OCI-LY7 (cell line): Measurements from ENCODE around the gene C15orf39. TPM values are rescaled to one million over a fixed set of nuclear protein-coding genes. Genes with fewer than 3 reads are reported as not detected.

Experiments used
- BruUV-seq: library from RNA; stranded (reverse); fragments of 400-500 nt; replicated peaks from 2 replicates; lab custom pipeline; 2021; lab: Mats Ljungman, UMichigan
- CTCF ChIA-PET: fragments of 300-600 bp; sonication (Branson Sonifier 250); formaldehyde crosslinking; loops from one replicate; lab custom pipeline; 2022; ENCODE audit warnings: antibody characterized with exemption; ENCODE audit not compliant: unreplicated experiment; lab: Charles Lee
- POLR2A ChIA-PET: fragments of 300-600 bp; sonication (Branson Sonifier 250); formaldehyde crosslinking; loops from one replicate; lab custom pipeline; 2022; ENCODE audit warnings: antibody characterized with exemption; lab: Charles Lee
- DNase-seq: peaks from one replicate; pipeline ENCODE4 v3.0.0-alpha.2; 2015; ENCODE audit warnings: low spot score
- H2AFZ ChIP-seq: fragments of 200-600 bp; sonication (generic), shearing (Covaris generic); 2 replicates; pipeline ENCODE4 v1.6.1; 2014; ENCODE audit warnings: mild to moderate bottlenecking, antibody characterized with exemption, low read length, moderate library complexity
- H3K27ac ChIP-seq: fragments of 200-600 bp; sonication (generic); 2 replicates; pipeline ENCODE4 v1.5.1; 2014; ENCODE audit warnings: mixed run types, low read depth, mild to moderate bottlenecking, moderate library complexity, low read length, inconsistent platforms; ENCODE audit not compliant: poor library complexity, severe bottlenecking
- H3K36me3 ChIP-seq: fragments of 200-600 bp; sonication (generic); 2 replicates; pipeline ENCODE4 v1.6.1; 2014; ENCODE audit warnings: mild to moderate bottlenecking, antibody characterized with exemption, low read length, moderate library complexity, mixed read lengths; ENCODE audit not compliant: insufficient read depth
- H3K4me1 ChIP-seq: fragments of 200-600 bp; sonication (generic); 2 replicates; pipeline ENCODE4 v1.5.1; 2014; ENCODE audit warnings: mild to moderate bottlenecking, low read length; ENCODE audit not compliant: insufficient read depth, poor library complexity, severe bottlenecking
- H3K4me2 ChIP-seq: fragments of 200-600 bp; sonication (generic); 2 replicates; pipeline ENCODE4 v1.6.1; 2014; ENCODE audit warnings: mild to moderate bottlenecking, low read length
- H3K4me3 ChIP-seq: fragments of 200-600 bp; sonication (generic); 2 replicates; pipeline ENCODE4 v1.5.1; 2014; ENCODE audit warnings: mild to moderate bottlenecking, low read depth, low read length; ENCODE audit not compliant: poor library complexity, severe bottlenecking
- H3K79me2 ChIP-seq: fragments of 200-600 bp; sonication (generic); 2 replicates; pipeline ENCODE4 v1.6.1; 2016; ENCODE audit warnings: low read depth, mild to moderate bottlenecking, low read length, moderate library complexity, mixed read lengths; ENCODE audit not compliant: insufficient read depth
- H3K9me2 ChIP-seq: fragments of 200-600 bp; sonication (generic); 2 replicates; pipeline ENCODE4 v1.6.1; 2016; ENCODE audit warnings: mild to moderate bottlenecking, low read length, mixed read lengths; ENCODE audit not compliant: insufficient read depth
- H3K9me3 ChIP-seq: fragments of 200-600 bp; sonication (generic); 2 replicates; pipeline ENCODE4 v1.6.1; 2014; ENCODE audit warnings: mild to moderate bottlenecking, mixed run types, low read length, mixed read lengths
- H4K20me1 ChIP-seq: fragments of 200-600 bp; sonication (generic); 2 replicates; pipeline ENCODE4 v1.6.1; 2014; ENCODE audit warnings: mild to moderate bottlenecking, antibody characterized with exemption, low read length, moderate library complexity, mixed read lengths; ENCODE audit not compliant: insufficient read depth
- CTCF ChIP-seq: fragments of 200-600 bp; sonication (generic); conservative IDR thresholded peaks from 2 replicates; pipeline ENCODE4 v1.5.1; 2014; ENCODE audit warnings: mild to moderate bottlenecking, antibody characterized with exemption, low read length, moderate library complexity, mixed read lengths
- EZH2phosphoT487 ChIP-seq: fragments of 200-600 bp; sonication (generic); IDR thresholded peaks from 2 replicates; pipeline ENCODE4 v1.6.1; 2018; ENCODE audit warnings: low read depth, borderline replicate concordance, mild to moderate bottlenecking, mixed run types, antibody characterized with exemption, low read length, moderate library complexity, mixed read lengths
- intact Hi-C: fragments of 100-400 bp; cut with micrococcal nuclease; formaldehyde crosslinking; loops from one replicate; pipeline ENCODE4 v1.10.0; 2022; ENCODE audit not compliant: unreplicated experiment
- total RNA-seq, 2 experiments: library from RNA; depleted of rRNA in 1 of 2; stranded (reverse); fragments of >200 nt in 1 of 2; shearing (Covaris generic) in 1 of 2; gene quantifications; 2 replicates each; pipeline ENCODE4 v1.2.3, GENCODE V29; 2014 to 2022

Gene C15orf39
- total RNA-seq, 2 experiments from 2014 or later: 26.5 to 50.2 TPM

DNA sequence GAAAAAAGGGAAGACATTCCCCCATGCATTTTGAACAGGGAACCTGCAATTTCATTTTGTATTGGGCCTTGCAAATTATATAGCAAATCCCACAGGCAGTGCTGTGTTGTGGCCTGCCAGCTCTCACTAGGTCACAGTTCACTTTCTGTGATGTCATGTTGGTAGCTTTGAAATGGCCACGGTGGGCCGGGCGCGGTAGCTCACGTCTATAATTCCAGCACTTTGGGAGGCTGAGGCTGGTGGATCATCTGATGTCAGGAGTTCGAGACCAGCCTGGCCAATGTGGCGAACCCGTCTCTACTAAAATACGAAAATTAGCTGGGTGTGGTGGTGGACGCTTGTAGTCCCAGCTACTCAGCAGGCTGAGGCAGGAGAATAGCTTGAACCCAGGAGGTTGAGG lies 27.0 kb upstream of the C15orf39 start:
- H3K4me2 ChIP-seq: no peak overlapping the region
- POLR2A ChIA-PET: no interaction called here
- intact Hi-C loops: no loop called here
- DNase-seq: no peak
- CTCF ChIA-PET: no interaction called here
- H2AFZ ChIP-seq: no peak overlapping the region
- no peaks in the 10 kb centered on the region for H3K4me1 ChIP-seq
- no peak overlapping the region for H3K27ac ChIP-seq
- H3K36me3 ChIP-seq: no peaks in the 10 kb centered on the region
- no peaks in the 10 kb centered on the region for H3K79me2 ChIP-seq
- BruUV-seq: no TSS peak
- H3K9me3 ChIP-seq: no peaks in the 10 kb centered on the region
- TF ChIP-seq EZH2phosphoT487 (no peak), CTCF (no peak)
- no peaks in the 10 kb centered on the region for H4K20me1 ChIP-seq
- H3K9me2 ChIP-seq: no peaks in the 10 kb centered on the region
- H3K4me3 ChIP-seq: no peak overlapping the region

DNA sequence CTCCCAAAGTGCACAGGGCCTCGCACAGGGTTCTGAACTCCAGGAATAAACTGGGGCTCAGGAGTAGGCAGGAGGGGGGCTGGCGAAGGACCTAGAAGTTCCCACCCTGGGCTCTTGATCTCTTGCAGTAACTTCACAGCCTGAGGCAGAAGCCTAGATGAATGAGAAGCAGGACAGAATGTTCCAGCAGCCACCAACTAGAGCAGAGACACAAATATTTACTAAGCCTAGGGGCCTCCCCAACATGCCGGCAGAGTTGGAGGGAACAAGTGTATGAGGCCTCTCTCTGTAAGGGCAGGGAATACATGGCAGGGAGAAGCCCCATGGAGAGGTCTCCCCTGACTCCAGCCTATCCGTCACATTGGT lies 25.3 kb upstream of the C15orf39 start:
- Histone ChIP-seq H2AFZ (no peak overlapping the region), H3K27ac (no peak overlapping the region), H3K36me3 (no peaks in the 10 kb centered on the region), H3K4me2 (no peak overlapping the region), H3K79me2 (no peaks in the 10 kb centered on the region), H3K4me1 (no peaks in the 10 kb centered on the region), H3K9me2 (no peaks in the 10 kb centered on the region), H3K4me3 (no peak overlapping the region), H3K9me3 (no peaks in the 10 kb centered on the region), H4K20me1 (no peaks in the 10 kb centered on the region)
- no peak for DNase-seq
- BruUV-seq: no TSS peak
- ChIA-PET POLR2A (interaction anchor here (0.6 kb wide), 1 partner anchor 123 kb away, joined by 3 read pairs; no protein-coding TSS in a partner anchor), CTCF (no interaction called here)
- intact Hi-C loops: no loop called here
- TF ChIP-seq EZH2phosphoT487 (no peak), CTCF (no peak)

DNA sequence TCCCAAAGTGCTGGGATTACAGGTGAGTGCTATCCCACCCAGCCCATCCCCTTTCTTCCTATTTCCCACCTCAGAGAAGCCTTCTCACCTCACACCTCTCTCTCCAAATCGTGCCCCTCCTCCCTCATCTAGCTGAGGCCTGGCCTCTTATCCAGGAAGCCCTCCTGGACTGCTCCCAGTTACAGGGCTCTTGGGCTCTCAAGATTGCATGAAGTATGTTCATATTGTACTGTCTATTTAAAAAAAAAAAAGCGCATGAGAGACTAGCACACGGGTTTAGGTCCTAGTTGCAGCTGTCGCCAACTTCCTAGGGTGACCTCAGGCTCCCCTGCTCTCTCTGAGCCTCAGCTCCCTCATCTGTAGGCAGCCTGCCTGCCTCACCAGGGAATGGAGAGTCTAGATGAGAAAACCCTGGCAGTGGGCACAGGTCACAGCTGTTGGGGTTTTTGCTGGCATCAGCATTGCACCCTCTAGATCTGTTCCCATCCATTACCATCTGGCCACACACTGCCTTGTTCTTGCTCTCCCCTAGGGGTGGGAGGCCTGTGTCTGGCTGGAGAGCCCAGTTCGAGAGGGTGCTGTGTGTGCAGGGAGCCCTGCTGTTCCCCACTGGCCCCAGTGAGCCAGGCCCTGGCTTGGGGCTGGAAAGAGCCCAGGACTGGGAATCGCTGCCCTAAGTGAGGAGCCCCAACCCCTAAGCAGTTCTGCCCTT lies 24.2 kb upstream of the C15orf39 start:
- no peak overlapping the region for H3K27ac ChIP-seq
- ChIA-PET CTCF (no interaction called here), POLR2A (no interaction called here)
- no peaks in the 10 kb centered on the region for H3K36me3 ChIP-seq
- no peak overlapping the region for H2AFZ ChIP-seq
- DNase-seq: no peak
- no peaks in the 10 kb centered on the region for H4K20me1 ChIP-seq
- no peaks in the 10 kb centered on the region for H3K9me3 ChIP-seq
- no peak overlapping the region for H3K4me2 ChIP-seq
- H3K4me1 ChIP-seq: no peaks in the 10 kb centered on the region
- no TSS peak for BruUV-seq
- no peaks in the 10 kb centered on the region for H3K79me2 ChIP-seq
- intact Hi-C loops: no loop called here
- TF ChIP-seq EZH2phosphoT487 (no peak), CTCF (no peak)
- no peaks in the 10 kb centered on the region for H3K9me2 ChIP-seq
- no peak overlapping the region for H3K4me3 ChIP-seq
